HAP-1 (cell line): ENCODE results near the gene UPK1B.

Source experiments
- DNase-seq, 2 experiments: peaks; one replicate each; pipeline ENCODE4 v3.0.0-alpha.2; 2016 to 2020; ENCODE audit warnings: low spot score in 2 of 2
- H3K27me3 ChIP-seq: fragments of 250-450 bp; sonication (Bioruptor Pico); 2 replicates; pipeline ENCODE4 v1.5.1; 2020; ENCODE audit warnings: low read depth, mild to moderate bottlenecking, moderate library complexity
- H3K36me3 ChIP-seq: fragments of 250-450 bp; sonication (Bioruptor Pico); replicated peaks from 2 replicates; pipeline ENCODE4 v1.5.1; 2020; ENCODE audit warnings: mild to moderate bottlenecking
- H3K4me1 ChIP-seq: fragments of 250-450 bp; sonication (Bioruptor Pico); 2 replicates; pipeline ENCODE4 v1.5.1; 2020; ENCODE audit warnings: mild to moderate bottlenecking
- H3K4me3 ChIP-seq: fragments of 250-450 bp; sonication (Bioruptor Pico); 2 replicates; pipeline ENCODE4 v1.5.1; 2020; ENCODE audit warnings: mild to moderate bottlenecking, moderate library complexity
- H3K9me3 ChIP-seq: fragments of 250-450 bp; sonication (Bioruptor Pico); 2 replicates; pipeline ENCODE4 v1.5.1; 2020; ENCODE audit warnings: mild to moderate bottlenecking, moderate library complexity
- in situ Hi-C: fragments of 300-500 bp; cut with MboI; formaldehyde crosslinking; loops from 3 replicates; pipeline ENCODE4 v1.14.3; 2020; ENCODE audit warnings: low sequenced_read_pairs, inconsistent platforms, mixed read lengths

The UPK1B gene

DNA sequence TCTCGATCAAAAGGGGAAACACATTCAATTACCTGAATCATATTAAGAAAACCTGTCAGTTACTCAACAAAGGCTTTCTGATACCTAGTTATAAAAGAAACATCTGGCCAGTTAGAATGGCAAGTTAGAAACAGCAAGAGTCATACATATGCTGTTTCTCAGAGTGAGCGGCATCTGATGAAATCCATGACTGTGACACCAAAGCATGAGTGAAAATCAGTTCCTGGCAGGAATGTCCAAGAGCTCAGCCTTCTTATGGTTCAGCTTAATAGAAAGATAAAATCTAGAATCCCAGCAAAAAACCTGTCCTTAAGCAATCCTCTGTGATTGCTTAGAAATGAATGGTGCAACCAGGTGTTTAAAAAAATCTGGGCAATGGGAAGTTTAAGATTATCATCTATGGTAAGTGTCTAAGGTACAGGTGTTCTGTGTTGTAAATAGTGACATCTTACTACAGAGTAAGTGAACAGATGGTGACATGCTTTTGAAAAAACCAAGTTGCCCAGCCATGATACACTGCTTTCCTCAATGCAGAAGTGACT is 48.5 kb downstream of the UPK1B start:
- in situ Hi-C loops, result no loop called here
- peaks cover 55% of the 10 kb centered on the region for H3K36me3 ChIP-seq

GRCh38 chr3:119222391-119222790 is 49.0 kb downstream of the UPK1B start:
- H3K4me3 ChIP-seq, result no peak overlapping the region
- H3K4me1 ChIP-seq, result no peaks in the 10 kb centered on the region
- no peaks in the 10 kb centered on the region for H3K9me3 ChIP-seq
- in situ Hi-C loops, result no loop called here
- DNase-seq, result no peak
- H3K27me3 ChIP-seq, result no peaks in the 10 kb centered on the region
- H3K36me3 ChIP-seq, result peaks cover 50% of the 10 kb centered on the region

More for the DNA sequence above, 48.5 kb downstream of the UPK1B start:
- Histone ChIP-seq H3K27me3 (no peaks in the 10 kb centered on the region), H3K9me3 (no peaks in the 10 kb centered on the region), H3K4me1 (no peaks in the 10 kb centered on the region), H3K4me3 (no peak overlapping the region)
- DNase-seq, result no peak

GRCh38 chr3:119223511-119223910 is 50.1 kb downstream of the UPK1B start:
- no peaks in the 10 kb centered on the region for H3K9me3 ChIP-seq
- no peak for DNase-seq
- peaks cover 49% of the 10 kb centered on the region for H3K36me3 ChIP-seq
- no peak overlapping the region for H3K4me3 ChIP-seq
- no peaks in the 10 kb centered on the region for H3K27me3 ChIP-seq
- in situ Hi-C loops, result no loop called here
- H3K4me1 ChIP-seq, result no peaks in the 10 kb centered on the region

DNA sequence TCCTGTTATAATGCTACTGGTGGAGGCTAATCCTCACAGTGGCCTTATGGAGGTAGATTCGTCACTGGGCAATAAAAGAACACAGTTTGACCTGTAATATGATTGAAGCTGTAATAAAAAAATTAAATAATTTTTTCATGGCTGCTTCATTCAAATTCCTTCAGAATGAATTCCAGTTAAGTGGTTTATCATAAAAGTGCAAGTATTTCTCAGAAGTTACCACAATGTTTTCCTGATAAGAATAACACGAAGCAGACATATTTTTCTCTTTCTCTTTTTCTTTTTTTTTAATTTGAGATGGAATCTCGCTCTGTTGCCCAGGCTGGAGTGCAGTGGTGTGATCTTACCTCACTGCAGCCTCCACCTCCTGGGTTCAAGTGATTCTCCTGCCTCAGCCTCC is 51.7 kb downstream of the UPK1B start:
- Histone ChIP-seq H3K36me3 (peaks cover 49% of the 10 kb centered on the region), H3K9me3 (no peaks in the 10 kb centered on the region), H3K4me1 (no peaks in the 10 kb centered on the region), H3K27me3 (no peaks in the 10 kb centered on the region), H3K4me3 (no peak overlapping the region)
- DNase-seq, result no peak
- in situ Hi-C loops, result no loop called here

DNA sequence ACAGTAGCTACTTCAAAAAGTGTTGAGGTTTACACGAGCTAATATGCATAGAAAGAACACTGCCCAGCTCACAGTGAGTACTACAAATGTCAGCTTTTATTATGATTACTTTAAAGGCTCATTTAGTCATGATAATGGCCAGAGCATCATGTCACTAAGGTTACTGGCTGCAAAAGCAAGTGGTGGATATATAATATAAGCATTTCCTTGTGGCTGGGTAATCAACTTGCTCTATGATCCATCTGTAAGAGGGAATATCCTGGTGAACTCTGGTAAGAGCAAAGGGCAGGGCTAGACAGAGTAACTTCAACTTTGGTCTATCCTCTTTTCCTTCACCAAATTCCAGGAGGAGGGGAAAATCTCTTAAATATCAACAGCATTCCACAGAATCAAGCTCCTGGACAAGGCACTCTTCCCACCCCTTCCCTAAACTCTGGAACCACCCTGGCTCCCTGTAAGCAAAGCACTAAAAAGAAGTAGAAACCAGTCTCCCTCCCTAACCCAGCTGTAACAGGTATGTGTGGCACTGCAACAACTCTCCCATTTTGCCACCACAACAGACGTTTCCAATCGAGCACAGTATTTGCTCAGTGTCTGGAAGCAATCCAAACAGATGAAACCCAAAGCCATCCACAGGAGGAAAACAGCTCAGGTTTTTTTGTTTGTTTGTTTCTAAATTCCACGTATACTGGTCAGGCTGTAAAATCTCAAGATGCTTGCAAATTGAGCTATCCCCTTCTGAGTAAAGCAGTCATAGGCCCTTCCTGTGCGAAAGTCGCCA is 53.9 kb downstream of the UPK1B start:
- Histone ChIP-seq H3K9me3 (no peaks in the 10 kb centered on the region), H3K27me3 (no peaks in the 10 kb centered on the region), H3K4me1 (no peaks in the 10 kb centered on the region), H3K36me3 (peaks cover 52% of the 10 kb centered on the region), H3K4me3 (no peak overlapping the region)
- in situ Hi-C loops, result no loop called here
- DNase-seq, result no peak

GRCh38 chr3:119228373-119229145 is 55.2 kb downstream of the UPK1B start:
- Histone ChIP-seq H3K36me3 (peaks cover 50% of the 10 kb centered on the region), H3K27me3 (no peaks in the 10 kb centered on the region), H3K4me3 (no peak overlapping the region), H3K4me1 (no peaks in the 10 kb centered on the region), H3K9me3 (no peaks in the 10 kb centered on the region)
- in situ Hi-C loops, result no loop called here
- no peak for DNase-seq

DNA sequence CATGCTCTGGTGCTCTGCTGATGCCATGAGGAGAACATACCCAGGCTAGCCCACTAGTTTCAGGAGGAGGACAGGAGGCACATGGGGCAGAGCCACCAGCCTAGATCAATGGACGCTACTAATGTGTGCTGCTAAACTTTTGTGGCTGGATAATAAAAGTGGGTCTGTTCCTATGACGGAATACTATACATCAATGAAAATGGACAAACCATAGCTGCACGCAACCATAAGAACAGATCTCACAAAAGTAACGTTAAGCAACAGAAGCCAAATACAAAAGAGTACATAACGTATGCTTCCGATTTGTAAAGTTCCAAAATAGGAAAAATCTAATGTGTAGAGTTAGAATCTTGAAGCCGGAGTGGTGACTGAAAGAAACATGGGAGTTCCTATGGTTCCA is 55.8 kb downstream of the UPK1B start:
- Histone ChIP-seq H3K27me3 (no peaks in the 10 kb centered on the region), H3K9me3 (no peaks in the 10 kb centered on the region), H3K4me3 (no peak overlapping the region), H3K4me1 (no peaks in the 10 kb centered on the region), H3K36me3 (peaks cover 50% of the 10 kb centered on the region)
- in situ Hi-C loops, result no loop called here
- no peak for DNase-seq

DNA sequence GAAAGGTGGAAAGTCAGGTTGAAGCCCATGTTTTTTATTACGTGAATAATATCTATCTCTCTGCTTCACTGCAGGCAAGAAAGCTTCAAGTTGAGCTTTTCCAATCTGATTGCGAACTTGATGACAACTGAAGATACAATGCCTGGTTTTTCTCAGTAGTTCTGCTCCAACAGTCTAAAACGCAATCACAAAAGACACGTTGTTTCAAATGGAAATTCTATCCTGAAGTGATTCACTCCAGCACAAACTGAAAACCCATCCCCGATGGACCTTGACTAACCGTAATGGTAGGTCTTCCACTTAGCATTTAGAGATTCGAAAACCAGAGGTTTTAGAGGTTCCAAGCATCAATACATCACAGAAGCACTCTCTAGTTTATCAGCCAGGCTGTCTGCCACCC is 56.7 kb downstream of the UPK1B start:
- Histone ChIP-seq H3K4me3 (no peak overlapping the region), H3K9me3 (no peaks in the 10 kb centered on the region), H3K4me1 (no peaks in the 10 kb centered on the region), H3K27me3 (no peaks in the 10 kb centered on the region), H3K36me3 (peaks cover 54% of the 10 kb centered on the region)
- in situ Hi-C loops, result no loop called here
- no peak for DNase-seq

- no peaks in the 10 kb centered on the region for H3K27me3 ChIP-seq
- no peak overlapping the region for H3K4me3 ChIP-seq
- H3K4me1 ChIP-seq, result no peaks in the 10 kb centered on the region
- in situ Hi-C loops, result no loop called here
- H3K36me3 ChIP-seq, result peaks cover 59% of the 10 kb centered on the region
- DNase-seq, result no peak
- no peaks in the 10 kb centered on the region for H3K9me3 ChIP-seq
Measured at GRCh38 chr3:119230745-119231144, 57.3 kb downstream of the UPK1B start.

- in situ Hi-C loops, result no loop called here
- Histone ChIP-seq H3K4me3 (no peak overlapping the region), H3K36me3 (peaks cover 47% of the 10 kb centered on the region), H3K9me3 (no peaks in the 10 kb centered on the region), H3K27me3 (no peaks in the 10 kb centered on the region), H3K4me1 (peaks cover 7% of the 10 kb centered on the region)
- DNase-seq, result no peak
Measured at GRCh38 chr3:119234610-119235009, 61.2 kb downstream of the UPK1B start.

- peaks cover 7% of the 10 kb centered on the region for H3K4me1 ChIP-seq
- H3K9me3 ChIP-seq, result no peaks in the 10 kb centered on the region
- H3K36me3 ChIP-seq, result peaks cover 43% of the 10 kb centered on the region
- H3K27me3 ChIP-seq, result no peaks in the 10 kb centered on the region
- H3K4me3 ChIP-seq, result no peak overlapping the region
- DNase-seq, result no peak
- in situ Hi-C loops, result no loop called here
Measured at GRCh38 chr3:119235151-119235550, 61.8 kb downstream of the UPK1B start.

- in situ Hi-C loops, result no loop called here
Measured at GRCh38 chr3:119236756-119237155, 63.4 kb downstream of the UPK1B start.

GRCh38 chr3:119237299-119237698 is 63.9 kb downstream of the UPK1B start:
- in situ Hi-C loops, result no loop called here

More at GRCh38 chr3:119236756-119237155, 63.4 kb downstream of the UPK1B start:
- DNase-seq, result no peak
- peaks cover 35% of the 10 kb centered on the region for H3K36me3 ChIP-seq
- H3K27me3 ChIP-seq, result no peaks in the 10 kb centered on the region
- H3K9me3 ChIP-seq, result no peaks in the 10 kb centered on the region
- H3K4me3 ChIP-seq, result no peak overlapping the region
- peaks cover 11% of the 10 kb centered on the region for H3K4me1 ChIP-seq

DNA sequence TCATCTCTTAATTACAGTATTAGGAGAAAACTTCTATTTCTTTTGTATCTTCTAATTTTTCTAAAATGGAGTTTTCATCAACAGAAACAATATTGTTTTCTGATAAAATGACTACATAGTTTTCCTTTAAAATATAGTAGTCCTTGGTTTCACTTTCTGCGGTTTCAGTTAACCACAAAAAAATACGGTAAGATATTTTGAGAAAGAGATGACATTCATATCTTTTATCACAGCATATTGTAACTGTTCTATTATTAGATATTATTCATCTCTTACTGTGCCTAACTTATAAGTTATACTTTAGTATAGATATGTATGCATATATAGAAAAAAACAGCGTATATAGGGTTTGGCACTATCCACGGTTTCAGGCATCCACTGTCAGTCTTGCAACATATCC is 65.0 kb downstream of the UPK1B start:
- peaks cover 27% of the 10 kb centered on the region for H3K36me3 ChIP-seq
- H3K9me3 ChIP-seq, result no peaks in the 10 kb centered on the region
- in situ Hi-C loops, result no loop called here
- no peaks in the 10 kb centered on the region for H3K27me3 ChIP-seq
- no peak overlapping the region for H3K4me3 ChIP-seq
- H3K4me1 ChIP-seq, result peaks cover 12% of the 10 kb centered on the region
- DNase-seq, result no peak

More at GRCh38 chr3:119237299-119237698, 63.9 kb downstream of the UPK1B start:
- DNase-seq, result no peak
- peaks cover 31% of the 10 kb centered on the region for H3K36me3 ChIP-seq
- no peaks in the 10 kb centered on the region for H3K9me3 ChIP-seq
- peaks cover 11% of the 10 kb centered on the region for H3K4me1 ChIP-seq
- no peaks in the 10 kb centered on the region for H3K27me3 ChIP-seq
- no peak overlapping the region for H3K4me3 ChIP-seq
